Mucosa of descending colon (tissue), 3 donors: Measurements from ENCODE around the gene CROT. TPM values are rescaled to one million over a fixed set of nuclear protein-coding genes. Genes with fewer than 3 reads are reported as not detected.
A peak's percentile ranks its signal among the peaks of the same experiment; 100 is the strongest.

Source experiments
- ATAC-seq: fragments of 200-7000 bp; cut with Tn5 transposase; one replicate; pipeline ENCODE4 v1.9.1; 2020; ENCODE audit warnings: mild to moderate bottlenecking, moderate library complexity
- DNase-seq, 3 donors: peaks; one replicate each; pipeline ENCODE4 v3.0.0-alpha.2; 2020
- H3K36me3 ChIP-seq: fragments of 200-600 bp; one replicate; pipeline ENCODE4 v1.8.0; 2021; ENCODE audit warnings: low read depth, mild to moderate bottlenecking
- H3K4me1 ChIP-seq: fragments of 200-600 bp; one replicate; pipeline ENCODE4 v1.8.0; 2021; ENCODE audit warnings: low read depth, mild to moderate bottlenecking
- H3K4me3 ChIP-seq: fragments of 200-600 bp; one replicate; pipeline ENCODE4 v1.8.0; 2021; ENCODE audit warnings: mild to moderate bottlenecking
- H3K9me3 ChIP-seq: fragments of 200-600 bp; one replicate; pipeline ENCODE4 v1.8.0; 2021; ENCODE audit warnings: mild to moderate bottlenecking
- intact Hi-C, 2 donors: fragments of 100-400 bp; cut with DNase I in 1 of 2; cut with micrococcal nuclease in 1 of 2; formaldehyde crosslinking; loops; one replicate each; pipeline versions ENCODE4 v1.11.0 to v1.11.1; 2022; cut with DNase I, micrococcal nuclease
- total RNA-seq, 3 donors: library from RNA; stranded (reverse); fragmentation: NEBNext Ultra II Directional in 2 of 3; extraction: Animal tissue kit (Norgen Biotek cat#: 25700) in 2 of 3; gene quantifications; one replicate each; pipeline versions ENCODE4 v1.2.1 to v1.2.4, GENCODE V29; 2021 to 2023
- TF ChIP-seq, protein P1 (sequence below): fragments of 200-600 bp; IDR thresholded peaks from one replicate; pipeline ENCODE4 v1.8.0; 2022; ENCODE audit warnings: antibody characterized with exemption, mild to moderate bottlenecking
- donor health status: DM: no; HTN: no; CAD: no; lungs with moderate emphysema.
- donor health status: DM: no; HTN: no; CAD: no.
- donor health status: DM: no; HTN: yes; CAD: no.

Gene CROT
- total RNA-seq, 3 donors from 2014 or later = 16.9 to 28.8 (median 23.6) TPM

DNA sequence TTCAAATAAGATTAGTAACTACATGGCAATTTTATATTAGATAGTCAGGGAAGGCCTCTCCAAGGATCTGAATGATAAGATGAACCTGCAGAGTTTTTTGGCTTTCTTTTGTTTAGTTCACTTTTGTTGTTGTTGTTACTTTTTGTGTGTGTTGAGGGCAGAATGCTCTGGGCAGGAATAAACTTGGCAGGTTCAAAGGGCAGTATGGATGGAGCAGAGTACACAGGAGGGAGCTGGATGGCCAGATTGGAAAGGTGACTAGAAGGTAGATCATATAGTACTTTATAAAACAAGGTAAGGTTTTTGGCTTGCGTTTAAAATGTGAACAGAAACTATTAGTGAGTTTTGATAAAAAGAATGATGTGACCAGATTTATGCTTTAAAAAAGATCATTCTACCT is 17.9 kb downstream of the CROT start:
- intact Hi-C loops = no loop called here
- TF ChIP-seq, protein P1, sequence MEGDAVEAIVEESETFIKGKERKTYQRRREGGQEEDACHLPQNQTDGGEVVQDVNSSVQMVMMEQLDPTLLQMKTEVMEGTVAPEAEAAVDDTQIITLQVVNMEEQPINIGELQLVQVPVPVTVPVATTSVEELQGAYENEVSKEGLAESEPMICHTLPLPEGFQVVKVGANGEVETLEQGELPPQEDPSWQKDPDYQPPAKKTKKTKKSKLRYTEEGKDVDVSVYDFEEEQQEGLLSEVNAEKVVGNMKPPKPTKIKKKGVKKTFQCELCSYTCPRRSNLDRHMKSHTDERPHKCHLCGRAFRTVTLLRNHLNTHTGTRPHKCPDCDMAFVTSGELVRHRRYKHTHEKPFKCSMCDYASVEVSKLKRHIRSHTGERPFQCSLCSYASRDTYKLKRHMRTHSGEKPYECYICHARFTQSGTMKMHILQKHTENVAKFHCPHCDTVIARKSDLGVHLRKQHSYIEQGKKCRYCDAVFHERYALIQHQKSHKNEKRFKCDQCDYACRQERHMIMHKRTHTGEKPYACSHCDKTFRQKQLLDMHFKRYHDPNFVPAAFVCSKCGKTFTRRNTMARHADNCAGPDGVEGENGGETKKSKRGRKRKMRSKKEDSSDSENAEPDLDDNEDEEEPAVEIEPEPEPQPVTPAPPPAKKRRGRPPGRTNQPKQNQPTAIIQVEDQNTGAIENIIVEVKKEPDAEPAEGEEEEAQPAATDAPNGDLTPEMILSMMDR = no peak
- H3K4me1 ChIP-seq = no peaks in the 10 kb centered on the region
- H3K9me3 ChIP-seq = no peaks in the 10 kb centered on the region
- H3K4me3 ChIP-seq = no peak overlapping the region
- no peaks in the 10 kb centered on the region for H3K36me3 ChIP-seq
- DNase-seq = no peak
- no peak for ATAC-seq

DNA sequence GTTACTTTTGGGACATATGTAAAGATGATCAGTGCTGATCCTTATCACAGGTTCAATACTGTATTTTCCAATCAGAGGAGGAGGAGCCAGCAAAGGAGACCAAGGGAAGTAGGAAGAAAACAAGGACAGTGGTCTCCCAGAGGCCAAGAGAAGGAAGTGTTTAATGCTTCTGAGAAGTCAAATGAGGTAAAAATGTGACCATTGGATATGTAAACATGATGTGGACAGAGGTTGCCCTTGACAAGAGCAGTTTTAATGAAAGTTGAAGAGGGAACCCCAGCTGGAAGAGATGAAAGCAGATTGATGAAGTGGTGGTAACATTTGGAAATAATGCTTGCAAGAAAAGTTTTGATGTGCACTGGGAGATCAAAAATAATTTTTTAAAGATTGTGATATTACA is 18.8 kb downstream of the CROT start:
- no peak overlapping the region for H3K4me3 ChIP-seq
- no peaks in the 10 kb centered on the region for H3K36me3 ChIP-seq
- TF ChIP-seq, protein P1 = no peak
- H3K4me1 ChIP-seq = no peaks in the 10 kb centered on the region
- DNase-seq (no peak), ATAC-seq (no peak)
- H3K9me3 ChIP-seq = no peaks in the 10 kb centered on the region
- intact Hi-C loops = no loop called here

DNA sequence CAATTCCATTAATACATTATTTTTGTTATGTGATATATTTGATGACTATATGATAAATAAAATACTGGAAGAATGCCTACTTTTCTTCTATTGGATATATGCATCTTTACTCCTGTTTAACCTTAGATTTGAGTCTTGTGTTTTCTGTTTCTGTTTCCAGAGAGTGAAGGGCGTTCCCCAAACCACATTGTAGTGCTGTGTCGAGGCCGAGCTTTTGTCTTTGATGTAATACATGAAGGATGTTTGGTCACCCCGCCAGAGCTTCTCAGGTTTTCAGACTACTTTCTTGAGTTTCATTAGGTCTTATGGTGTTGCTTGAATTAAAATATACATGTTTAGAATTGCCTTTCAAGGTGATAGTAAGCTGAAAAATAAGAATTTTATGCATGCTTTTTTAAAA is 23.8 kb downstream of the CROT start:
- ATAC-seq = no peak
- Histone ChIP-seq H3K4me1 (no peaks in the 10 kb centered on the region), H3K36me3 (no peaks in the 10 kb centered on the region), H3K9me3 (no peaks in the 10 kb centered on the region), H3K4me3 (no peak overlapping the region)
- intact Hi-C loops = no loop called here
- TF ChIP-seq, protein P1 = no peak
- no peak for DNase-seq

DNA sequence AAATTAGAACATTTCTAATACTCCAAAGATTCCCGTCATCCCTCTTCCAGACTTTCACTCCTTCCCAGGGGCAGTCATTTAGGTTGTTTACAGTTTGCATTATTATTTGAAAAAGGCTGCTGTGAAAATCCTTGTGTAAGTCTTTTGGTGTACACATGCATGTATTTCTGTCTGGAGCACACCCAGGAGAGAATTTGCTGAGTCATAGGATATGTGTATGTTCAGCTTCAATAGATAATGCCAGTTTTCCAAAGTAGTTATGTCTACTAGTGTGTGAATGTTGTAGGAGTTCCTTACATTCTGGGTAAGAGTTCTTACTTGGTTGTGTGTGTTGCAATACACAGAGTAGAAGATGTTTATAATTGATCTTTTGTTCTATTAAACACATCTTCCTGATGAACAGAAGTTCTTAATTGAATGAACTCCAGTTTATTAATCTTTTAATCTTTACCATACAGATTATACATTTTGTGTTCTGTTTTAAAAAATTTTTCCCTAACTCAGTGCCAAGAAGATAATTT is 25.3 kb downstream of the CROT start:
- Histone ChIP-seq H3K9me3 (no peaks in the 10 kb centered on the region), H3K4me3 (no peak overlapping the region), H3K4me1 (no peaks in the 10 kb centered on the region), H3K36me3 (no peaks in the 10 kb centered on the region)
- ATAC-seq = no peak
- no peak for DNase-seq
- TF ChIP-seq, protein P1 = no peak
- intact Hi-C loops = no loop called here

DNA sequence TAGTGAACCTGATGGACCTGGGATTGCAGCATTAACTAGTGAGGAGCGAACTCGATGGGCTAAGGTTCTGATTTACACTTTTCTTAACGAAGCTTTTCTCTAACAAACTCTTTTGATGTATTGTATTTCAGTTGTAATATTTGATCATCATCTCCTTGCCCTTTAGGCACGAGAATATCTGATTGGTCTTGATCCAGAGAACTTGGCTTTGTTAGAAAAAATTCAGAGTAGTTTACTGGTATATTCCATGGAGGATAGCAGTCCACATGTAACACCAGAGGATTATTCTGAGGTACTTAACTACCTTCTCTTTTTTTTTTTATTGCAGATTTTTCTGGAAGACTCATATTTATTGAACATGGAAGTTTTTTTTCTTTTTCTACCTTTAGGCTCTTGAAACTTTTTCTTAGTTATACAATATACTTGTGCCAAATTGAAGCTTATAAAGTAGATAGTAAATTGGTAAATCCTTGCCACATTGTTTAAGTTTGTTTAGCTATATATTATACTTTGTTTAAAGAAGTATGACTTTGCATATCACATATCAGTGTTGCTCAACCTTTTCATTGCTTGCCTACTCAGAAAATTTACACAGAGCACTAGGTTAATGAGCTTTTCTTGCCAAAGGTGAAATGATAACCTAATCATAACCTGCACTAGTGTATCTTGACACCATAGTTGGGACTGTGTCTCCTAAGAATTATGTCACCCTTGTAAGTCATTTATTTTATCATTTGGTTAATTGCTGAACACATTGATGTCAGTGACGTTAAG is 30.4 kb downstream of the CROT start:
- TF ChIP-seq, protein P1 = no peak
- intact Hi-C loops = no loop called here
- H3K4me1 ChIP-seq = no peaks in the 10 kb centered on the region
- H3K9me3 ChIP-seq = no peaks in the 10 kb centered on the region
- H3K36me3 ChIP-seq = no peaks in the 10 kb centered on the region
- no peak overlapping the region for H3K4me3 ChIP-seq
- DNase-seq (no peak), ATAC-seq (peak; percentile 45)
